AG09319 (cell line): ENCODE data around the gene ADAM17.

Experiments
- DNase-seq: peaks from one replicate; pipeline ENCODE4 v3.0.0-alpha.2; 2010; ENCODE audit warnings: low read depth; ENCODE audit errors: extremely low read depth
- TF ChIP-seq, protein P1 (sequence below): IDR thresholded peaks from 2 replicates; pipeline ENCODE4 v1.5.1; 2011; ENCODE audit warnings: low read depth, mild to moderate bottlenecking, inconsistent platforms, low read length, moderate library complexity

ADAM17 gene

GRCh38 chr2:9467687-9468086 is 87.9 kb downstream of the ADAM17 start:
- DNase-seq = no peak
- TF ChIP-seq, protein P1, sequence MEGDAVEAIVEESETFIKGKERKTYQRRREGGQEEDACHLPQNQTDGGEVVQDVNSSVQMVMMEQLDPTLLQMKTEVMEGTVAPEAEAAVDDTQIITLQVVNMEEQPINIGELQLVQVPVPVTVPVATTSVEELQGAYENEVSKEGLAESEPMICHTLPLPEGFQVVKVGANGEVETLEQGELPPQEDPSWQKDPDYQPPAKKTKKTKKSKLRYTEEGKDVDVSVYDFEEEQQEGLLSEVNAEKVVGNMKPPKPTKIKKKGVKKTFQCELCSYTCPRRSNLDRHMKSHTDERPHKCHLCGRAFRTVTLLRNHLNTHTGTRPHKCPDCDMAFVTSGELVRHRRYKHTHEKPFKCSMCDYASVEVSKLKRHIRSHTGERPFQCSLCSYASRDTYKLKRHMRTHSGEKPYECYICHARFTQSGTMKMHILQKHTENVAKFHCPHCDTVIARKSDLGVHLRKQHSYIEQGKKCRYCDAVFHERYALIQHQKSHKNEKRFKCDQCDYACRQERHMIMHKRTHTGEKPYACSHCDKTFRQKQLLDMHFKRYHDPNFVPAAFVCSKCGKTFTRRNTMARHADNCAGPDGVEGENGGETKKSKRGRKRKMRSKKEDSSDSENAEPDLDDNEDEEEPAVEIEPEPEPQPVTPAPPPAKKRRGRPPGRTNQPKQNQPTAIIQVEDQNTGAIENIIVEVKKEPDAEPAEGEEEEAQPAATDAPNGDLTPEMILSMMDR = no peak

DNA sequence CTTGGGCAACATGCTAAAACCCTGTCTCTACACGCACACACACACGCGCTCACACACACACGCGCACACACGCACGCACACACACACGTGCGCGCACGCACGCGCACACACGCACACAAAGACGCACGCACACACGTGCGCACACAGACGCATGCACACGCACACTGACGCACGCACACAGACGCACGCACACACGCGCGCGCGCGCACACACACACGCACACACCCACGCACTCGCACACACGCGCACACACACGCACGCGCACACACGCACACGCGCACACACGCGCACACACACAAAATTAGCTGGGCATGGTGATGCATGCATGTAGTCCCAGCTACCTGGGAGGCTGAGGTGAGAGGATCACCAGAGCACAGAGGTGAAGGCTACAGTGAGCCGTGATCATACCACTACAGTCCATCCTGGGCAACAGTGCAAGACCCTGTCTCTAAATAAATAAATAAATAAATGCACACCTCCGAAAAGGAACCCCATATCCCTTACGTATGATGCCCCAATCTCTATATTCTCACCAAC is 89.4 kb downstream of the ADAM17 start:
- TF ChIP-seq, protein P1 = no peak
- no peak for DNase-seq

- TF ChIP-seq, protein P1 = no peak
- DNase-seq = no peak
Observed at GRCh38 chr2:9465170-9465569, 90.5 kb downstream of the ADAM17 start.

- DNase-seq = no peak
- TF ChIP-seq, protein P1 = no peak
Observed at GRCh38 chr2:9463698-9464034, 92.0 kb downstream of the ADAM17 start.

DNA sequence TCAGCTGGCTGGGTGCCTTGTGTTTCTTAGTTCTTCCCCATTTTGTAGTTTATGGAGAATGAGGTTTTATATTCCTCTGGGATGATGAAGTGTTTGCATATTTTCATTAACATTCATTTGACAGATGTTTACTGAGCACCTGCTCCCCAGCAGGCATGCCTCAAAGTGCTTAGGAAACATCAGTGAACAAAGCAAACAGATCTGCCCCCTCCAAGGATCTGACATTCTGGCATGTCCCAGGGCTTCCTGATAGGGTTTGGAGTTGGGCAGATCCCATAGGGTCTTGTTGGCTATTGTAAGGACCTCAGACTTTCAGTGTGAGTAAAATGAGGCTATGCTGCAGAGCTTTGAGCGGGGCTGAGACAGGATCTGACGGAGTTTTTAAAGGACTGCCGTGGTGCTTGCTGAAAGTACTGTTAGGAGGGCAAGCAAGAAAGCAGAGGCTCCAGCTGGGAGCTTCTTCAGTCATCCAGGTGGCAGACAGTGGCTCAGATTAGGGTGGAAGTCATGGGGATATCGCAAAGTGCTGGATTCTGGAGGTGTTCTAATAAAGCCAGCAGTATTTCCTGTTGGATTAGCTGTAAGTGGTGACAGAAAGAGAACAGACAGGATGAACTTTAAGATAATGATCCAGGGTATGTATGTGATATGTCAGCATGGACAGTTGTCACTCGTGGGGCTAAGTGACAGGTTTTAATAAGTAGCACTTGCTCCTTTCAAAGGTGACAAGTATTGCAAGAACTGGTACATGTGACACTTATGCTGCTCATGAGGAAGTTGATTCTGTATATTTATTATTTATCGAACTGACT is 92.5 kb downstream of the ADAM17 start:
- TF ChIP-seq, protein P1 = no peak
- no peak for DNase-seq

DNA sequence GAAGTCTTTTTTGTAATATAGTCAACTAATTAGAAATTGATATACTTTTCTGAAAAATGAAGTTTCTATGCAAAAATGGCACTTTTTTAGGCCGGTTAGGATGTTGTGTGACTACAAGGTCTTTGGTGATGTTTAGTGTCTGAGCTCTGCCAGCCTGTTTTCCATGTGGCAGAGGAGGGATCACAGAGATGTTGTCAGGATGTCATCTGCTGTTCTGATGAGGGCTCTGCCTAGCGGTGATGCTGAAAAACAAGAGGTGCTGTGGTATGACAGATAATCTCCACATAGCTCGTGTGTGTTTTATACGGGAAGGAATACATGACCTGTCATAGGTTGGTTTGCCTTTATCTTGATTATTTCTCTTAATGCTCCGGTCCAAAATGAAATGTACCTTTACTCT is 93.3 kb downstream of the ADAM17 start:
- TF ChIP-seq, protein P1 = no peak
- no peak for DNase-seq

GRCh38 chr2:9461079-9461478 is 94.6 kb downstream of the ADAM17 start:
- DNase-seq = no peak
- TF ChIP-seq, protein P1 = no peak
